GM21367 (cell line): ENCODE results near the gene PASK.

ENCODE experiments used
- ATAC-seq: cut with Tn5 transposase; IDR thresholded peaks from one replicate; pipeline ENCODE4 v1.9.1; 2021; ENCODE audit not compliant: unreplicated experiment

PASK gene

GRCh38 chr2:241126771-241127202 is 22.5 kb downstream of the PASK start:
- ATAC-seq = no peak

GRCh38 chr2:241126201-241126611 is 23.1 kb downstream of the PASK start:
- no peak for ATAC-seq

- ATAC-seq = no peak
These were observed 23.6 kb downstream of the PASK start for GRCh38 chr2:241125626-241126025.

DNA sequence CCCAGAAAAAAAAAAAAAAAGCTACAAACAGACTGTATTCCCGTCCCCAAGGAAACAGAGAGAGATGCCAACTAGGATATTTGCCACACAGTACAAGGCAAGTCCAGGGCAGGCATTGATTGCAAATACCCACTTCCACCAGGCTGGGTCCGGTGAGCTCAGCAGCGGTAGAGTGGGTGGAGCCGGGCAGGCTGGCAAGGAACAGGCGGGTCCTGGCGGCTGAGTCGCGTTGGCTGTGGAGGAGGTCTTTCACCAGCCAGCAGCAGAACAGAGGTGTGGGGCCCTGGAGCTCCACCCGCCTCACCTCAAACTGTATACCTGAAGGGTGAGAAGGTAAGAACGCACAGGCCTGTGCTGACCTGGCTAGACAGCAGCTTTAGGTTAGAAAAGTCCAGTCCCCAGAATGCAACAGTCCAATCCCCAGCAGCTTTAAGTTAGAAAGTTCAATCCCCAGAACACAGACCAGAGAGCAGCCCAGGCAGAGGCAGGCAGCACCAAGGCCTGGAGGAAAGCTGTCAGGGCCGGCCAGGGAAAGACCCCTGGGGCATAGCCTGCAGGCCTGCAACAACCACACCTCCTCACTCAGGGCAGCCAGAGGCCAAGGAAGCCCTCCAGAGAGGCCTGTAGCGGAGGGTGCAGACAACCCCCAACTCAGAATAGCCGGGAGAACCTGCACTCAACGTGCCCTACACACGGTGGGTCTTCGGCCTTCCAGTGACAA is 25.3 kb downstream of the PASK start:
- no peak for ATAC-seq

DNA sequence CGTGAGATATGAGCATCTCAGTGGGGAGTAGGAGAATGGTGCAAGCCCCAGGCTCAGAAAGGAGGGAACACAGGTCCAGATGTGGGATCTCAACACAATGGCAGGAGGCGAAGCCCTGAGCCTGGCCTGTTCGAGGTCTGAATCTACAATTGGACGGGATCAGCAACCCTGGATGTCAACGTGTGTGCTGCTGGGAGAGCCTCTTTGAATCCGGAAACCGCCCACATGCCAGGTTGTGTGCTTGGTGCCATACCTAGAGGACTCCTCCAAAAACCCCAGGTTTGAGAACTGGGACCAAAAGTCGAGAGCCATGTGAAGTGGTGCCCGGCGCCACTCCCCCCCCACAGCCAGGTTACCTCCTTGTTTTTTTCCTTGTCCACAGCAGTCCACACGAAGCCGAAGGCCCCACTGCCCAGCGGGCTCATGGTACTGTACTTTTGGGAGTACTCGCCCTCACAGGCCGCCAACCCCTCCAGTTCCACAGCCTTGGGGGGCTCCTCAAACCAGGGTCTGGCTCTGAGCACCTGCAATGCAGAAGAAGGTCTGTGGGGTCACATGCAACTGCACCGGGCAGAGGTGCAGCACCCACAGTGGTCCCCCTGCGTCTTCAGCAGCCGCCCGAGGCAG is 26.8 kb downstream of the PASK start:
- ATAC-seq = no peak

GRCh38 chr2:241121008-241121407 is 28.3 kb downstream of the PASK start:
- no peak for ATAC-seq

DNA sequence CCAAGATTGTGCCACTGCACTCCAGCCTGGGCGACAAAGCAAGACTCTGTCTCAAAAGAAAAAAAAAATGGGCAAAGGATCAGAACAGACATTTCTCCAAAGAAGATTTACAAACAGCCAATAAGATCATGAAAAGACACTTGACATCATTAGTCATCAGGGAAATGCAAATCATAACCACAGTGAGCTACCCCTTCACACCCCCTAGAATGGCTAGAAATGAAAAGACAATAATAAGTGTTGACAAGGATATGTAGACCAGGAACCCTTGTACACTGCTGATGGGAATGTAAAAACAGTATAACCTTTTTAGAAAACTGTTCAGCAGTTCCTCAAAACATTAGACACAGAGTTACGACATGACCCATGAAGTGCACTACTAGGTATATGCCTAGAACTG is 28.8 kb downstream of the PASK start:
- no peak for ATAC-seq

- ATAC-seq = no peak
These were observed 30.4 kb downstream of the PASK start for GRCh38 chr2:241118737-241119505.

DNA sequence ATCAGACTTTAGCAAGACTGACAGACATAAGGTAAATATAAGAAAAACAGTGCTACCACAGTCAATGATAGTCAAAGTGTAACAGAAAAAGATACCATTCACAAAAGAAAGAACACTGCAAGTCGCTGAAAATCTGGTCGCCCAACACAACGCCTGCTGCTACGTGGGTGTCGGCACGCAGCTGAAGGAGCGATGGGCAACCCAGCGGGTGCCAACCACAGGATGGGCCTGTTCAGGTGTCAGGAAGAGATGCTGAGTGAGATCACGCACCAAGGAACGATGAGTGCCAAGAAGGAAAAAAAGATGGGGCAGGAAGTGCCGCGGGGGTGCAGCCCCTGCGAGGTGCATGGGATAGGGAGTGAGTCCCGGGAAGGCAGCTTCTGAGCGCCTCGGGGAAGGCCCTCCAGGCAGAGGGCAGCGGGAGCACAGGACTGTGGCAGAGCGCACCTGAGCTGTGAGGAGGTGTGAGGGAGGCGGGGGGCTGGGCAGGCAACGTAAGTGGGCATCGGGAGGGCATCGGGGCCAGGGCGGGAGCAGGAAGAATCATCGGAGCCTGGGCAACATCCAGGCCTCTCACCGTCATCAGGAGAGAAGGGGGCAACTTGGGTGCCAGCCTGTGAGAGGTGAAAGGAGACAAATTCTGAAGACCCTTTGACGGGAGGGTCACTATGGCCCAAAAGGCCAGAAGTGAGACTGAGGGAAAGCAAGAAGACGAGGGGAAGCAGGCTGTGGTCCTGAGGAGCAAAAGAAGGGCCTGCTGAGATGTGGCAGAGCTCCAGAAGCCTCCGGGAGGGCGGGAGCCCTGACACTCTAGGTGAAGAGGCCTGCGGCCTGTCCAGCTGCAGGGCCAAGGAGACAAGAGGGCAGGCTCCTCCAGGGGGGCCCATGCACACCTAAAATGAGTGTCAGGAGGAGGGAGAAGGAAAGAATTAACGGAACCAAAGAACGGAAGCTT is 32.4 kb downstream of the PASK start:
- no peak for ATAC-seq

GRCh38 chr2:241115361-241115760 is 33.9 kb downstream of the PASK start:
- no peak for ATAC-seq

- no peak for ATAC-seq
These were observed 34.4 kb downstream of the PASK start for GRCh38 chr2:241114836-241115235.

DNA sequence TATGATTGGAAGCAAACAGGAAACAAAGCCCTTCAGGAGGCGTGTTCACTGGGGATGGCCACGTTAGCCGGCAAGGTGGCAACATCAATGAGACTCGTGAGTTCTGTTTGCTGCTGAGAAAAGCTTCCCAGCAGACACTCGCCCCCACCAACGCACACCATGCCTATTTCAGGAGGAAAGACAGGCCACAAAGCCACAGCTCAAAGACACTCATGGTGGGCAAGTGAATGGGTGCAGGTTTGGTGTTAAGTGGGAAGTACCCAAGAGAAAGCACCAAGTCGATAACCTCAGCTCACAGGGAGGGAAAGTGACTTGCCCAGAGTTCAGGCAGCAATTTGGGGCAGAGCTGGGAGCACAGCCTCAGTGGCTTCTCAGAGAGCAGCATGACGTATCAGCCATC is 36.7 kb downstream of the PASK start:
- ATAC-seq = no peak

DNA sequence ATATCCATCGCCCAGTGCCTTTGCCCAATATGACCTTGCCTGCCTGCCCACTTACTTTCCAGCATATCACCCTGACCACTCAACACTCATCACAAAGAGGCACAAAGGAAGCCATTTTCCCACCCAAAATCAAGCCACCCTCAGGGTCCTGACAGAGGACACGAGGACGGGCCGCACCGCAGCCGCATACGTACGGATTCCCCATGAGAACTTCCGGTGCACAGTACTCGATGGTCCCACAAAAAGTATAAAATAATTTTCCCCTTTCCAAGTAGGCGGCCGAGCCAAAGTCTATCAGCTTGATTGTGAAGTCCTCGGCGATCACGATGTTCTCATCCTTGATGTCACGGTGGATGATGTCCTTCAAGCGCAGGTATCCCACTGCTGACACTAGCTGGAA is 37.2 kb downstream of the PASK start:
- ATAC-seq = no peak

- no peak for ATAC-seq
These were observed 37.8 kb downstream of the PASK start for GRCh38 chr2:241111440-241111805.

- ATAC-seq = no peak
These were observed 38.4 kb downstream of the PASK start for GRCh38 chr2:241110607-241111439.

- ATAC-seq = no peak
These were observed 39.1 kb downstream of the PASK start for GRCh38 chr2:241110089-241110606.

DNA sequence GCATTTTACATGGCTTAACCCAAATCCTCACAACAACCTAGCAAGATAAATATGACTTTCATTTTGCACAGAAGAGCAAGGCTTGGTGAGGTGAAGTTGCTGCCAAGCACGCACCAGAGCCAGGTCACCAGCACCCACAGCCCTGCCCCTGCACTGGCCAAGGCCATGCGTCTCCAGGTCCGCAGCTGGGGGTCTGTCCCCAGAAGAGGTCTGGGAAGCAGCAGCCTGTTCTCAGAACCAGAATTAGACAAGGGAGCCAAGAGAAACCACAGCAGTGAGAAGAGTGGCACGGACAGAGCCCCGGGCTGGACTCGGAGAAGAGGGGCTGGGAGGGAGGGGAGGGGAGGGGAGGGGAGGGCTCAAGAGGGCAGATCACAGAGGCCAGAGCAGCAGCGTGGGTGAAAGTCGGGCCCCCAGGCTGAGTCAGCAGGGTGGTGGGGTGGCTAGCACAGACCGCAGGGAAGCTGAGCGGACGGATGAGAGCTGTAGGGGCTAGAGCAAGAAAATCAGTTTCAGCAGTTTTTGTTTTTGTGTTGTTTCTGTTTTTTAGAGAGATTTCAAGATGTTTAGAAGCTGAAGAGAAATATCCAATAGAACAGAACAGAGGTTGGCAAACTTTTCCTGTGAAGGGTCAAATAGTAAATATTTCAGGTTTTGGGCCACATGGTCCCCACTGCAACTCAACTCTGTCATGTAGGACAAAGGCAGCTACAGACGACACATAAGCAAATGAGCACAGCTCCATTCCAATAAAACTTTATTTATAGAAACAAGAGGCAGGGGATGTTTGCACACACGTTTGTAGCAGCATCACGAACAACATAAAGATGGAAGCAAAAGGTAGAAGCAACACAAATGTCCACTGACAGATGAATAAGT is 39.8 kb downstream of the PASK start:
- ATAC-seq = no peak

GRCh38 chr2:241108271-241109209 is 40.7 kb downstream of the PASK start:
- ATAC-seq = no peak
